CD4-positive, alpha-beta T cell (primary cell): ENCODE results near the gene CIPC. TPM values are rescaled to one million over a fixed set of nuclear protein-coding genes. Genes with fewer than 3 reads are reported as not detected.

Experiments
- ATAC-seq: fragments of 200-7000 bp; cut with Tn5 transposase; one replicate; pipeline ENCODE4 v1.10.0; 2022; ENCODE audit warnings: mild to moderate bottlenecking; ENCODE audit not compliant: poor library complexity
- CTCF ChIA-PET: fragments of 350-600 bp; sonication (Branson Sonifier 250); formaldehyde crosslinking; loops from one replicate; lab custom pipeline; 2021; ENCODE audit warnings: antibody characterized with exemption, inconsistent platforms; lab: Charles Lee
- POLR2A ChIA-PET: fragments of 350-600 bp; sonication (Branson Sonifier 250); formaldehyde crosslinking; loops from one replicate; lab custom pipeline; 2021; ENCODE audit warnings: antibody characterized with exemption, inconsistent platforms; lab: Charles Lee
- DNase-seq, 14 experiments: peaks; one replicate each; pipeline ENCODE4 v3.0.0-alpha.2; 2013 to 2020; ENCODE audit warnings: mixed read lengths in 2 of 14
- H3K27ac ChIP-seq, 2 donors: one replicate each; pipeline versions ENCODE4 v1.5.1 to v1.7.0; 2013; ENCODE audit warnings: low read length in 2 of 2, low read depth in 1 of 2, mild to moderate bottlenecking in 1 of 2
- H3K27me3 ChIP-seq, 2 experiments: 1 replicate in 1 of 2; 2 replicates in 1 of 2; pipeline versions ENCODE4 v1.6.1 to v1.7.0; 2013; ENCODE audit warnings: low read length in 2 of 2, control low read depth in 1 of 2, mild to moderate bottlenecking in 1 of 2, moderate library complexity in 1 of 2; ENCODE audit not compliant: insufficient read depth in 2 of 2, control insufficient read depth in 1 of 2
- H3K36me3 ChIP-seq: one replicate; pipeline ENCODE4 v1.6.1; 2013; ENCODE audit warnings: low read length, control low read depth; ENCODE audit not compliant: insufficient read depth
- H3K4me1 ChIP-seq: one replicate; pipeline ENCODE4 v1.6.1; 2013; ENCODE audit warnings: low read length, control low read depth; ENCODE audit not compliant: insufficient read depth
- H3K4me3 ChIP-seq: one replicate; pipeline ENCODE4 v1.5.1; 2013; ENCODE audit warnings: mild to moderate bottlenecking, low read length, moderate library complexity
- H3K9me3 ChIP-seq, 2 experiments: 1 replicate in 1 of 2; 2 replicates in 1 of 2; pipeline versions ENCODE4 v1.6.1 to v1.7.0; 2013; ENCODE audit warnings: low read length in 2 of 2, mild to moderate bottlenecking in 2 of 2, control low read depth in 1 of 2, moderate library complexity in 1 of 2; ENCODE audit not compliant: control insufficient read depth in 1 of 2, insufficient read depth in 1 of 2
- H3K27ac Mint-ChIP-seq: one replicate; pipeline ENCODE4 v1.8.0; 2020; ENCODE audit warnings: mixed read lengths
- H3K27me3 Mint-ChIP-seq: one replicate; pipeline ENCODE4 v1.8.0; 2021; ENCODE audit warnings: mixed read lengths
- H3K36me3 Mint-ChIP-seq: one replicate; pipeline ENCODE4 v1.8.0; 2021; ENCODE audit warnings: low read depth, mixed read lengths
- H3K4me1 Mint-ChIP-seq: one replicate; pipeline ENCODE4 v1.8.0; 2021; ENCODE audit warnings: low read depth, mixed read lengths
- H3K4me3 Mint-ChIP-seq: one replicate; pipeline ENCODE4 v1.8.0; 2020; ENCODE audit warnings: mild to moderate bottlenecking, mixed read lengths
- H3K9me3 Mint-ChIP-seq: one replicate; pipeline ENCODE4 v1.8.0; 2020; ENCODE audit warnings: mixed read lengths
- CTCF ChIP-seq: fragments of 200-600 bp; IDR thresholded peaks from one replicate; pipeline ENCODE4 v1.8.0; 2022; ENCODE audit warnings: antibody characterized with exemption, mild to moderate bottlenecking
- intact Hi-C, 2 experiments: fragments of 100-400 bp; cut with DNase I in 1 of 2; cut with micrococcal nuclease in 1 of 2; formaldehyde crosslinking; loops; one replicate each; pipeline versions ENCODE4 v1.15.1 to v1.9.0; 2023 to 2025; cut with DNase I, micrococcal nuclease
- total RNA-seq, 174 experiments: library from RNA in 2 of 174; stranded (reverse) in 2 of 174; gene quantifications; one replicate each; pipeline ENCODE4 v1.2.3 and lab custom pipeline; 2021 to 2026

The CIPC gene
- total RNA-seq, 2 experiments from 2014 or later, result 8.2 to 10.7 TPM

- ChIA-PET CTCF (no interaction called here), POLR2A (no interaction called here)
- Histone ChIP-seq H3K36me3 (no peaks in the 10 kb centered on the region), H3K4me1 (no peaks in the 10 kb centered on the region), H3K9me3 (no peaks in the 10 kb centered on the region), H3K27ac (no peak overlapping the region), H3K4me3 (no peak overlapping the region), H3K27me3 (peaks cover 21 to 51% of the 10 kb centered on the region in 2 experiments)
- Mint-ChIP-seq H3K36me3 (no peaks in the 10 kb centered on the region), H3K9me3 (no peaks in the 10 kb centered on the region), H3K4me3 (no peak overlapping the region), H3K4me1 (no peaks in the 10 kb centered on the region), H3K27me3 (peaks cover 66% of the 10 kb centered on the region), H3K27ac (no peak overlapping the region)
- intact Hi-C loops, result loop anchor here in 1 of 2 experiments (10.0 kb wide), 1 partner anchor 1436 kb away; no protein-coding TSS in a partner anchor
- ATAC-seq, result no peak
- no peak for TF ChIP-seq CTCF
- DNase-seq, result no peak
Measured at GRCh38 chr14:77158882-77159255, 60.8 kb downstream of the CIPC start.

GRCh38 chr14:77161011-77161410, 63.0 kb downstream of the CIPC start:
- CTCF ChIA-PET, result no interaction called here
- POLR2A ChIA-PET, result no interaction called here
- peaks cover 58% of the 10 kb centered on the region for H3K27me3 Mint-ChIP-seq
- H3K27me3 ChIP-seq, result peaks cover 17 to 39% of the 10 kb centered on the region in 2 experiments
- H3K36me3 ChIP-seq, result no peaks in the 10 kb centered on the region
- H3K36me3 Mint-ChIP-seq, result no peaks in the 10 kb centered on the region
- H3K4me1 Mint-ChIP-seq, result no peaks in the 10 kb centered on the region
- no peak overlapping the region for H3K4me3 Mint-ChIP-seq
- ATAC-seq, result no peak
- no peak overlapping the region for H3K27ac ChIP-seq
- no peak overlapping the region for H3K4me3 ChIP-seq
- DNase-seq, result no peak
- no peaks in the 10 kb centered on the region for H3K4me1 ChIP-seq
- intact Hi-C loops, result no loop called here
- H3K9me3 ChIP-seq, result no peaks in the 10 kb centered on the region
- H3K9me3 Mint-ChIP-seq, result no peaks in the 10 kb centered on the region
- H3K27ac Mint-ChIP-seq, result no peak overlapping the region
- TF ChIP-seq CTCF, result no peak

Other genes starting within 250 kb of the CIPC start
- gene IRF2BPL, start 69.5 kb upstream of the CIPC start, total RNA-seq, result 10 to 100 TPM; 70.9 to 71.8 TPM
- not detected for gene ZDHHC22, start 43.5 kb downstream of the CIPC start, total RNA-seq
- under 1 TPM; 0.58 to 0.89 TPM for gene TMEM63C, start 83.5 kb downstream of the CIPC start, total RNA-seq
- not detected for gene NGB, start 172.9 kb downstream of the CIPC start, total RNA-seq
- gene POMT2, start 222.6 kb downstream of the CIPC start, total RNA-seq, result 1 to 10 TPM; 7.6 to 8.2 TPM
- gene GSTZ1, start 222.8 kb downstream of the CIPC start, total RNA-seq, result 1 to 10 TPM; 5.6 to 5.7 TPM